ENCODE data around the gene CACNB2. TPM values are rescaled to one million over a fixed set of nuclear protein-coding genes. Genes with fewer than 3 reads are reported as not detected.
"Not testable (repeated sequence)": the region's sequence is repeated elsewhere in the genome, so short reads cannot be mapped to it uniquely, and the experiment has no call there.

The CACNB2 gene
- polyA plus RNA-seq, 1 of the 3 experiments (the other 2 are of a cell fraction): 0.74 TPM

DNA sequence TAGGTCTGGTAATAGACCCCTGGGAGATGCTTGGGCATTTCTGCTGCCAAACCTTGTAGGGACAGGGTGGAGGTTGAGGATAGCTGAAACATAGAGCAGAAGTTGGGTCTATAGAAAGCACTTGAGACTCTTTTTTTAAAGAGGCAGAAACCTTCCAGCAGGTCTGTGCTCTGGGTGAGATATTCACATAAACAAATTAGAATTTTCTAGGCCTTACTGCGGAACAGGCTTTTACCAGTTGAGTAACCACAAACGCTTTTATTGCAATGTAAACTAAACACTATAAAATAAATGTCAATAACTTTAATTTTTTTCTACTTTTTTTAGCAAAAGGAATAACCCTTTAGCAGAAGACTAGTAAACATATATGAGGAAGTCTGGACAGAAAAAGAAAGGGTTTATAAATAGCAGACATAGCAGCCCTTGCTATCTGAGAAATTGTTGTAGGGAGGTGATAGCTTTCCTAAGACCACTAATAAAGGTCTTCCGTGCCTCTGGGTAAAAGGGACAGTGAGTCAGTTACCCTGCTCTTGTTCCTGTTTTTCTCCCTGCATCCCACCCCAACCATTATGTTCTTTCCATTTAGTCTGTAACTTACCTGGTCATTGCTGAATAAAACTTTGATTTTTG lies 38.7 kb downstream of the CACNB2 start (continued):
- no peak for TF ChIP-seq REST (IDR thresholded peaks at IDR 0.05; ENCODE audit: low read depth, low read length)
- no peak for TF ChIP-seq MAX (IDR thresholded peaks at IDR 0.05; ENCODE audit: low read depth)
- TF ChIP-seq RCOR1 (IDR thresholded peaks at IDR 0.05; ENCODE audit: low read length): no peak
- TF ChIP-seq, protein P1, sequence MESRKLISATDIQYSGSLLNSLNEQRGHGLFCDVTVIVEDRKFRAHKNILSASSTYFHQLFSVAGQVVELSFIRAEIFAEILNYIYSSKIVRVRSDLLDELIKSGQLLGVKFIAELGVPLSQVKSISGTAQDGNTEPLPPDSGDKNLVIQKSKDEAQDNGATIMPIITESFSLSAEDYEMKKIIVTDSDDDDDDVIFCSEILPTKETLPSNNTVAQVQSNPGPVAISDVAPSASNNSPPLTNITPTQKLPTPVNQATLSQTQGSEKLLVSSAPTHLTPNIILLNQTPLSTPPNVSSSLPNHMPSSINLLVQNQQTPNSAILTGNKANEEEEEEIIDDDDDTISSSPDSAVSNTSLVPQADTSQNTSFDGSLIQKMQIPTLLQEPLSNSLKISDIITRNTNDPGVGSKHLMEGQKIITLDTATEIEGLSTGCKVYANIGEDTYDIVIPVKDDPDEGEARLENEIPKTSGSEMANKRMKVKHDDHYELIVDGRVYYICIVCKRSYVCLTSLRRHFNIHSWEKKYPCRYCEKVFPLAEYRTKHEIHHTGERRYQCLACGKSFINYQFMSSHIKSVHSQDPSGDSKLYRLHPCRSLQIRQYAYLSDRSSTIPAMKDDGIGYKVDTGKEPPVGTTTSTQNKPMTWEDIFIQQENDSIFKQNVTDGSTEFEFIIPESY (IDR thresholded peaks at IDR 0.05; ENCODE audit: borderline replicate concordance, low read depth): no peak
- no peak for TF ChIP-seq NRF1 (IDR thresholded peaks at IDR 0.05; ENCODE audit: low read depth, low read length)

DNA sequence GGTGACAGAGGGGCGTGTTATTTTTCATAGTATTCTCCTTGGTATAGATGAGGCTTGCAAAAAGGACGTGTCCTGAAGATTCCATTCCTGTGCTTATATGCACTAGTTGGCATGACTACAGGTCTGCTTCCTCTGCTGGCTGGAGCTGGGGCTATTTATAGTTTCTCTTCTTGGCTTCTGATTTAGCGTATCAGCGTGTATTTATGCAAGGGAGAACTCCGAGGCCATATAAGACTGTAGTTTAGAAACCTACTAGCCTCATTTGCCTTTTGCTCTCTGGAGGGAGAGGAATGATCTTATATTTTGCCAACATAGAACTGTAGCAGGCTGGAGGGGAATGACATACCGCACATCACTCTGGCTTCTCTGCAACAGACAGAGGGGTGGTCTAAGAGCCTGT lies 39.7 kb downstream of the CACNB2 start:
- no peaks in the 10 kb centered on the region for H3K9me3 ChIP-seq
- TF ChIP-seq RFX5 (IDR thresholded peaks at IDR 0.05; ENCODE audit: low read length) (no peak), MEF2A (IDR thresholded peaks at IDR 0.05; ENCODE audit: borderline replicate concordance, low read depth) (peak; percentile 69; the same call in 1 of the 2 replicates), NFIC (IDR thresholded peaks at IDR 0.05; ENCODE audit: borderline replicate concordance) (peak; percentile 48; the same call in 1 of the 2 replicates)
- H3K27ac ChIP-seq (ENCODE audit: low read depth in 2 of 2, low read length in 1 of 2): peak overlapping the region; percentile 59 to 80
- H3K4me1 ChIP-seq (ENCODE audit: control insufficient read depth in 1 of 2, insufficient read depth in 2 of 2, low read depth in 1 of 2, low read length in 1 of 2): peaks cover 5 to 16% of the 10 kb centered on the region in 2 experiments; a peak in 3 of 4 replicates
- H2AFZ ChIP-seq (ENCODE audit: low read depth): peak overlapping the region; percentile 78
- no peaks in the 10 kb centered on the region for H3K79me2 ChIP-seq (ENCODE audit: insufficient read depth)
- no peaks in the 10 kb centered on the region for H3K27me3 ChIP-seq (ENCODE audit: insufficient read depth)
- ChIA-PET CTCF (interaction anchor here (0.8 kb wide), 1 partner anchor 59 kb away, joined by 3 read pairs; no protein-coding TSS in a partner anchor), POLR2A (no interaction called here)
- H3K9ac ChIP-seq: no peak overlapping the region
- H3K4me2 ChIP-seq: peak overlapping the region; percentile 60
- no peak for DNase-seq
- no peaks in the 10 kb centered on the region for H4K20me1 ChIP-seq (ENCODE audit: insufficient read depth)
- H3K9me2 ChIP-seq: no peaks in the 10 kb centered on the region
- WGBS (ENCODE audit: low lambda C conversion rate): 34% methylated on average over 6 of the region's 6 CpGs
- peak overlapping the region in 1 of 2 experiments; percentile 1; a peak in 1 of 4 replicates for H3K4me3 ChIP-seq (ENCODE audit: low read depth in 2 of 2, low read length in 1 of 2)
- no peaks in the 10 kb centered on the region for H3F3A ChIP-seq (replicated peaks; ENCODE audit: insufficient read depth)
- H3K36me3 ChIP-seq (replicated peaks in 1 of 2; ENCODE audit: control insufficient read depth in 1 of 2, insufficient read depth in 2 of 2, low read length in 1 of 2): no peaks in the 10 kb centered on the region

DNA sequence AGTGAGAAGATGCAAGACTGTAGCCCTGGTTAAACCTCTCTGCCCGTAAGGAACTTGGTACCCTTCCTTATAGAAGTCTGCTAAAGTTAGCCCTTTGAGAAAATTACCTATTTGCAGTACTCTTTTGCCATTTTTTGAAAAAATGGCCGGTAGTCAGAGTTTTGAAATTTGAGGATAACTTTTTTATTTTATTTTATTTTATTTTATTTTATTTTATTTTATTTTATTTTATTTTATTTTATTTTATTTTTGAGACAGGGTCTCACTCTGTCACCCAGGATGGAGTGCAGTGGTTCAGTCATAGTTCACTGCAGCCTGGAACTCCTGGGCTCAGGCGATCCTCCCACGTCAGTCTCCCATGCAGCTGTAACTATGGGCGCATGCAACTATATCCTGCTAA lies 41.2 kb downstream of the CACNB2 start:
- H3K4me3 ChIP-seq (ENCODE audit: low read depth in 2 of 2, low read length in 1 of 2); H3K9me2 ChIP-seq; H3K36me3 ChIP-seq (replicated peaks in 1 of 2; ENCODE audit: control insufficient read depth in 1 of 2, insufficient read depth in 2 of 2, low read length in 1 of 2); H4K20me1 ChIP-seq (ENCODE audit: insufficient read depth); H2AFZ ChIP-seq (ENCODE audit: low read depth); H3K27me3 ChIP-seq (ENCODE audit: insufficient read depth); H3F3A ChIP-seq (replicated peaks; ENCODE audit: insufficient read depth); CTCF ChIA-PET; H3K4me2 ChIP-seq; DNase-seq; H3K9me3 ChIP-seq; H3K27ac ChIP-seq (ENCODE audit: low read depth in 2 of 2, low read length in 1 of 2); POLR2A ChIA-PET; H3K79me2 ChIP-seq (ENCODE audit: insufficient read depth); H3K9ac ChIP-seq: not testable (repeated sequence)
- WGBS (ENCODE audit: low lambda C conversion rate): 82% methylated on average over 5 of the region's 5 CpGs
- H3K4me1 ChIP-seq (ENCODE audit: control insufficient read depth in 1 of 2, insufficient read depth in 2 of 2, low read depth in 1 of 2, low read length in 1 of 2): peaks cover 5 to 16% of the 10 kb centered on the region in 2 experiments; a peak in 3 of 4 replicates
